Measurements from ENCODE around the gene C2orf74.
"Not testable (repeated sequence)": the region's sequence is repeated elsewhere in the genome, so short reads cannot be mapped to it uniquely, and the experiment has no call there.

Gene C2orf74

GRCh38 chr2:61157371-61158003 lies 4.5 kb upstream of the C2orf74 start:
- H3K27ac ChIP-seq = no peak overlapping the region
- no peak for TF ChIP-seq CTCF (conservative IDR thresholded peaks at IDR 0.05)

- no peak overlapping the region for H3K27ac ChIP-seq
- TF ChIP-seq CTCF (conservative IDR thresholded peaks at IDR 0.05) = no peak
These were observed 3.5 kb upstream of the C2orf74 start for GRCh38 chr2:61158356-61158955.

- H3K27ac ChIP-seq = no peak overlapping the region
- no peak for TF ChIP-seq CTCF (conservative IDR thresholded peaks at IDR 0.05)
These were observed 733 bp downstream of the C2orf74 start for GRCh38 chr2:61162721-61163120.

- H3K27ac ChIP-seq = not testable (repeated sequence)
These were observed 3.1 kb downstream of the C2orf74 start for GRCh38 chr2:61165082-61165481.

GRCh38 chr2:61165946-61166345 lies 4.0 kb downstream of the C2orf74 start:
- TF ChIP-seq CTCF (conservative IDR thresholded peaks at IDR 0.05) = no peak
- no peak overlapping the region for H3K27ac ChIP-seq

GRCh38 chr2:61167579-61167978 lies 5.6 kb downstream of the C2orf74 start:
- H3K27ac ChIP-seq = no peak overlapping the region
- TF ChIP-seq CTCF (conservative IDR thresholded peaks at IDR 0.05) = no peak

- TF ChIP-seq CTCF (conservative IDR thresholded peaks at IDR 0.05) = no peak
- H3K27ac ChIP-seq = no peak overlapping the region
These were observed 10.7 kb downstream of the C2orf74 start for GRCh38 chr2:61172671-61173070.

- TF ChIP-seq CTCF (conservative IDR thresholded peaks at IDR 0.05) = no peak
These were observed 11.1 kb downstream of the C2orf74 start for GRCh38 chr2:61173116-61173515.

More at GRCh38 chr2:61173116-61173515, 11.1 kb downstream of the C2orf74 start:
- H3K27ac ChIP-seq = no peak overlapping the region
